Measurements from ENCODE around the gene STAT1.

Gene STAT1

GRCh38 chr2:190994148-190994547, 19.8 kb downstream of the STAT1 start:
- no peak for TF ChIP-seq CTCF (IDR thresholded peaks at IDR 0.05; ENCODE audit: borderline replicate concordance, insufficient read depth, low read depth, low read length)
- H3K4me3 ChIP-seq (ENCODE audit: low read depth, low read length) = no peak overlapping the region

- H3K4me3 ChIP-seq (ENCODE audit: low read depth, low read length) = no peak overlapping the region
- no peak for TF ChIP-seq CTCF (IDR thresholded peaks at IDR 0.05; ENCODE audit: borderline replicate concordance, insufficient read depth, low read depth, low read length)
These were observed 20.7 kb downstream of the STAT1 start for GRCh38 chr2:190993292-190993643.

GRCh38 chr2:190990132-190990531, 23.8 kb downstream of the STAT1 start:
- TF ChIP-seq CTCF (IDR thresholded peaks at IDR 0.05; ENCODE audit: borderline replicate concordance, insufficient read depth, low read depth, low read length) = no peak
- H3K4me3 ChIP-seq (ENCODE audit: low read depth, low read length) = no peak overlapping the region

- TF ChIP-seq CTCF (IDR thresholded peaks at IDR 0.05; ENCODE audit: borderline replicate concordance, insufficient read depth, low read depth, low read length) = no peak
- H3K4me3 ChIP-seq (ENCODE audit: low read depth, low read length) = no peak overlapping the region
These were observed 25.1 kb downstream of the STAT1 start for GRCh38 chr2:190988910-190989309.

GRCh38 chr2:190987938-190988337, 26.0 kb downstream of the STAT1 start:
- no peak for TF ChIP-seq CTCF (IDR thresholded peaks at IDR 0.05; ENCODE audit: borderline replicate concordance, insufficient read depth, low read depth, low read length)
- H3K4me3 ChIP-seq (ENCODE audit: low read depth, low read length) = no peak overlapping the region

GRCh38 chr2:190987116-190987515, 26.9 kb downstream of the STAT1 start:
- TF ChIP-seq CTCF (IDR thresholded peaks at IDR 0.05; ENCODE audit: borderline replicate concordance, insufficient read depth, low read depth, low read length) = no peak

GRCh38 chr2:190986221-190986953, 27.6 kb downstream of the STAT1 start:
- TF ChIP-seq CTCF (IDR thresholded peaks at IDR 0.05; ENCODE audit: borderline replicate concordance, insufficient read depth, low read depth, low read length) = no peak
- no peak overlapping the region for H3K4me3 ChIP-seq (ENCODE audit: low read depth, low read length)

More at GRCh38 chr2:190987116-190987515, 26.9 kb downstream of the STAT1 start:
- no peak overlapping the region for H3K4me3 ChIP-seq (ENCODE audit: low read depth, low read length)
